CD14-positive monocyte (primary cell): Measurements from ENCODE around the gene IBA57. TPM values are rescaled to one million over a fixed set of nuclear protein-coding genes. Genes with fewer than 3 reads are reported as not detected.
"Not testable (repeated sequence)": the region's sequence is repeated elsewhere in the genome, so short reads cannot be mapped to it uniquely, and the experiment has no call there.

Experiments
- DNase-seq, 3 donors: peaks; one replicate each; pipeline ENCODE4 v3.0.0-alpha.2; 2011 to 2022
- H2AFZ ChIP-seq: 2 replicates; pipeline ENCODE4 v1.6.0; 2012; ENCODE audit warnings: mild to moderate bottlenecking, low read depth, low read length, inconsistent platforms; ENCODE audit not compliant: insufficient read depth, poor library complexity, severe bottlenecking
- H3K27ac ChIP-seq, 2 donors: 1 replicate in 1 of 2; 2 replicates in 1 of 2; pipeline ENCODE4 v1.5.1; 2012 to 2013; ENCODE audit warnings: low read length in 2 of 2, control low read depth in 1 of 2, inconsistent platforms in 1 of 2, low read depth in 1 of 2, mild to moderate bottlenecking in 1 of 2
- H3K27me3 ChIP-seq, 2 donors: one replicate each; pipeline versions ENCODE4 v1.6.0 to v1.6.1; 2011 to 2013; ENCODE audit warnings: low read length in 2 of 2; ENCODE audit not compliant: control insufficient read depth in 2 of 2, insufficient read depth in 2 of 2
- H3K36me3 ChIP-seq, 2 donors: replicated peaks in 1 of 2; 1 replicate in 1 of 2; 2 replicates in 1 of 2; pipeline versions ENCODE4 v1.5.1 to v1.6.1; 2012 to 2013; ENCODE audit warnings: low read length in 2 of 2, control low read depth in 1 of 2, inconsistent platforms in 1 of 2, mild to moderate bottlenecking in 1 of 2; ENCODE audit not compliant: insufficient read depth in 2 of 2, control insufficient read depth in 1 of 2
- H3K4me1 ChIP-seq, 2 donors: 1 replicate in 1 of 2; 2 replicates in 1 of 2; pipeline versions ENCODE4 v1.5.1 to v1.6.1; 2012 to 2013; ENCODE audit warnings: low read length in 2 of 2, control low read depth in 1 of 2, inconsistent platforms in 1 of 2, mild to moderate bottlenecking in 1 of 2, moderate library complexity in 1 of 2; ENCODE audit not compliant: insufficient read depth in 2 of 2, control insufficient read depth in 1 of 2
- H3K4me2 ChIP-seq: replicated peaks from 2 replicates; pipeline ENCODE3; 2012; ENCODE audit warnings: low read length, moderate library complexity, mild to moderate bottlenecking; ENCODE audit not compliant: poor library complexity, severe bottlenecking; ENCODE audit errors: extremely low read depth
- H3K4me3 ChIP-seq, 3 experiments: fragments of 200-600 bp in 1 of 3; sonication (generic) in 1 of 3; replicated peaks in 1 of 3; 1 replicate in 2 of 3; 2 replicates in 1 of 3; pipeline ENCODE4 v1.5.1; 2011 to 2013; ENCODE audit warnings: low read length in 3 of 3, mild to moderate bottlenecking in 3 of 3, control low read depth in 2 of 3, low read depth in 2 of 3, inconsistent platforms in 1 of 3, moderate library complexity in 1 of 3
- H3K79me2 ChIP-seq: 2 replicates; pipeline ENCODE4 v1.6.0; 2012; ENCODE audit warnings: mild to moderate bottlenecking, control low read depth, inconsistent platforms, low read length, moderate library complexity; ENCODE audit not compliant: insufficient read depth
- H3K9ac ChIP-seq: 2 replicates; pipeline ENCODE4 v1.6.0; 2017; ENCODE audit warnings: low read length, mild to moderate bottlenecking; ENCODE audit not compliant: insufficient read depth, poor library complexity, severe bottlenecking
- H3K9me3 ChIP-seq, 2 donors: replicated peaks in 1 of 2; 1 replicate in 1 of 2; 2 replicates in 1 of 2; pipeline versions ENCODE4 v1.5.1 to v1.6.1; 2012 to 2013; ENCODE audit warnings: low read length in 2 of 2, control low read depth in 1 of 2; ENCODE audit not compliant: control insufficient read depth in 1 of 2, insufficient read depth in 1 of 2
- H4K20me1 ChIP-seq: 2 replicates; pipeline ENCODE4 v1.6.0; 2012; ENCODE audit warnings: mild to moderate bottlenecking, low read length, control low read depth, moderate library complexity; ENCODE audit not compliant: insufficient read depth
- H3K27ac Mint-ChIP-seq, 7 donors: one replicate each; pipeline ENCODE4 v1.8.0; 2020; ENCODE audit warnings: mild to moderate bottlenecking in 7 of 7, mixed read lengths in 7 of 7, moderate library complexity in 6 of 7, inconsistent platforms in 2 of 7
- H3K27me3 Mint-ChIP-seq, 3 donors: one replicate each; pipeline ENCODE4 v1.8.0; 2021 to 2022; ENCODE audit warnings: low read depth in 3 of 3, mild to moderate bottlenecking in 3 of 3, mixed read lengths in 3 of 3, moderate library complexity in 3 of 3, inconsistent platforms in 1 of 3
- H3K36me3 Mint-ChIP-seq, 2 donors: one replicate each; pipeline ENCODE4 v1.8.0; 2020; ENCODE audit warnings: mixed read lengths in 2 of 2, inconsistent platforms in 1 of 2, mild to moderate bottlenecking in 1 of 2
- H3K4me1 Mint-ChIP-seq: one replicate; pipeline ENCODE4 v1.8.0; 2020; ENCODE audit warnings: mild to moderate bottlenecking, mixed read lengths
- H3K4me3 Mint-ChIP-seq, 2 donors: one replicate each; pipeline ENCODE4 v1.8.0; 2020; ENCODE audit warnings: mild to moderate bottlenecking in 2 of 2, mixed read lengths in 2 of 2, moderate library complexity in 1 of 2
- H3K9me3 Mint-ChIP-seq, 7 donors: one replicate each; pipeline ENCODE4 v1.8.0; 2020 to 2022; ENCODE audit warnings: mixed read lengths in 7 of 7, mild to moderate bottlenecking in 6 of 7, moderate library complexity in 6 of 7, inconsistent platforms in 2 of 7
- CTCF ChIP-seq: fragments of 200-600 bp; IDR thresholded peaks from one replicate; pipeline ENCODE4 v1.8.0; 2022; ENCODE audit warnings: antibody characterized with exemption, mild to moderate bottlenecking
- WGBS: methylation state at CpG from one replicate; pipeline ENCODE4 v1.1.5; 2013; ENCODE audit warnings: missing lambda C conversion rate; ENCODE audit not compliant: insufficient coverage; 5-methylcytosine and 5-hydroxymethylcytosine counted together
- intact Hi-C, 2 donors: fragments of 100-400 bp; cut with micrococcal nuclease; formaldehyde crosslinking; loops; one replicate each; pipeline versions ENCODE4 v1.15.0 to v1.15.1; 2023
- polyA plus RNA-seq, 3 donors: library from polyadenylated mRNA; depleted of rRNA in 1 of 3; unstranded in 2 of 3; stranded (reverse) in 1 of 3; fragments of 300-500 nt in 2 of 3; fragments of >200 nt in 1 of 3; fragmentation: Illumina TruSeq in 2 of 3; gene quantifications; 1 replicate in 2 of 3; 2 replicates in 1 of 3; pipeline ENCODE4 v1.2.3, GENCODE V29; 2012 to 2021

Gene IBA57
- polyA plus RNA-seq, 3 donors: 1.6 to 2.1 (median 1.7) TPM

- 93% methylated on average over 12 of the region's 21 CpGs for WGBS
- Mint-ChIP-seq H3K4me3 (no peak overlapping the region), H3K27me3 (peaks cover 0 to 4% (median 0%) of the 10 kb centered on the region in 3 donors), H3K9me3 (peaks cover 0 to 1% (median 0%) of the 10 kb centered on the region in 7 donors), H3K36me3 (peaks cover 7% of the 10 kb centered on the region in 2 donors), H3K4me1 (peaks cover 13% of the 10 kb centered on the region), H3K27ac (peak overlapping the region in 4 of 7 donors; percentile 13 to 89 (median 67))
- Histone ChIP-seq H3K4me2 (no peak overlapping the region), H3K4me1 (peaks cover 0 to under 1% of the 10 kb centered on the region in 2 donors), H3K4me3 (no peak overlapping the region), H3K9ac (no peak overlapping the region), H3K9me3 (peaks cover 0 to 7% of the 10 kb centered on the region in 2 donors), H3K79me2 (peaks cover 14% of the 10 kb centered on the region), H3K27ac (peak overlapping the region in 1 of 2 donors; percentile 57), H3K27me3 (no peaks in the 10 kb centered on the region), H2AFZ (no peak overlapping the region), H4K20me1 (no peaks in the 10 kb centered on the region), H3K36me3 (peaks cover 0 to 10% of the 10 kb centered on the region in 2 donors)
- TF ChIP-seq CTCF: no peak
- intact Hi-C loops: loop anchor here in 1 of 2 donors (5.0 kb wide), 1 partner anchor 386 kb away; no protein-coding TSS in a partner anchor
- peak in 1 of 3 donors; percentile 3 for DNase-seq
These were observed 7.3 kb downstream of the IBA57 start for GRCh38 chr1:228172591-228173527.

GRCh38 chr1:228173528-228174481, 8.2 kb downstream of the IBA57 start:
- H3K36me3 Mint-ChIP-seq, H3K4me2 ChIP-seq, H3K79me2 ChIP-seq, H3K9ac ChIP-seq, H3K27me3 Mint-ChIP-seq, H2AFZ ChIP-seq, H3K4me3 ChIP-seq, H4K20me1 ChIP-seq, H3K36me3 ChIP-seq, H3K27me3 ChIP-seq, H3K9me3 ChIP-seq, H3K4me3 Mint-ChIP-seq, H3K4me1 ChIP-seq, H3K9me3 Mint-ChIP-seq: not testable (repeated sequence)
- H3K27ac Mint-ChIP-seq: peak overlapping the region in 4 of 7 donors; percentile 13 to 89 (median 43)
- intact Hi-C loops: loop anchor here in 1 of 2 donors (5.0 kb wide), 1 partner anchor 387 kb away; no protein-coding TSS in a partner anchor
- H3K27ac ChIP-seq: peak overlapping the region in 1 of 2 donors; percentile 57
- H3K4me1 Mint-ChIP-seq: peaks cover 20% of the 10 kb centered on the region
- 86% methylated on average over 24 of the region's 69 CpGs for WGBS
- peak in 1 of 3 donors; percentile 14 for DNase-seq
